Raji (cell line): ENCODE results near the gene RALGAPA1.

Source experiments
- POLR2A ChIP-seq: IDR thresholded peaks from 2 replicates; pipeline ENCODE4 v1.6.1; 2011; ENCODE audit warnings: low read depth, low read length, control low read depth; ENCODE audit not compliant: insufficient read depth

The RALGAPA1 gene

DNA sequence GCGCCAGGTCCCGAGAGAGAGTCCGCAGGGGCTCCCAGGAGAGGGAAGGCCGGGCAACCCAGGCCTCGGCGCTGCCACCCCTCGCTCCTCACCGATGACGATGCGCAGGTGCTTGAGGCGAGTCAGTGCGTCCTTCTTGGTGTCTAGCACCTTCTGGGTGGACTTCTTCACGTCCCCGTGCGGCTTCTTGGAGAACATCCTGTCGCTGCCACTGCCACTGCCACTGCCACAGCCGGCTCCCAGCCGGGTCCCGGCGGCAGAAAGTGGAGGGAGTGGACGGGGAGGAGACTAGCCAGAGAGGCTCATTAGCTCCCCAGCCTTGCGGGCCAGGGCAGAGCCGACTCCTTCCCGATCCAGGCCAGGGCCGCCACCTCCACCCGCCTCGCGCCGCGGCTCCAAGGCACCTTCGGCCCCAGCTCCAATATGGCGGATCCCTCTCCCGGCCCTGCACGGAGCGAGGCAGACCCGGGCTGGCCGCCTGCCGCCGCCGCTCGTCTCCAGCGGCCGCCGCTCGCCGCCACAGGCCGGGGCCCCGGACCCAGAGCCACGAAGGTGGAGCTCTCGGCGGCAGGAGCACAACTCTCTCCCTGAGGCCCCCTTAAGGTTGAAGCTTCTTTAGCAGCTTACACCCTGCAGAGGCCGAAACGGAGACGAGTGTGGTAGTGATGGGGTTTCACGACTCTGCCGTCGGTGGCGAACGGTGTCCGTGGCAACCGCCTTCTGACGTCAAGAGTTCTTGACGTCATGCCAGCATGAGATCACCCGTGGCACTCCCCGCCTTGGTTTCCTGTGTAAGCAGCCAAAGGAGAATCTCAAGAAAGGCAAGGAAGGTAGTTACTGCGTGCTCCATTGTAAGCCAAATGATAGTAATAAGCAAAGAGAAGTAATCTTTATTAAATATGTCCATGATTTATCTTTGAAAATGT lies at the start of gene RALGAPA1:
RALGAPA1 (minus strand) TSS at position 658 of the 926 bp plus-strand sequence; CDS start at position 198, 460 bp downstream.
- TF ChIP-seq POLR2A = peak; percentile 84

DNA sequence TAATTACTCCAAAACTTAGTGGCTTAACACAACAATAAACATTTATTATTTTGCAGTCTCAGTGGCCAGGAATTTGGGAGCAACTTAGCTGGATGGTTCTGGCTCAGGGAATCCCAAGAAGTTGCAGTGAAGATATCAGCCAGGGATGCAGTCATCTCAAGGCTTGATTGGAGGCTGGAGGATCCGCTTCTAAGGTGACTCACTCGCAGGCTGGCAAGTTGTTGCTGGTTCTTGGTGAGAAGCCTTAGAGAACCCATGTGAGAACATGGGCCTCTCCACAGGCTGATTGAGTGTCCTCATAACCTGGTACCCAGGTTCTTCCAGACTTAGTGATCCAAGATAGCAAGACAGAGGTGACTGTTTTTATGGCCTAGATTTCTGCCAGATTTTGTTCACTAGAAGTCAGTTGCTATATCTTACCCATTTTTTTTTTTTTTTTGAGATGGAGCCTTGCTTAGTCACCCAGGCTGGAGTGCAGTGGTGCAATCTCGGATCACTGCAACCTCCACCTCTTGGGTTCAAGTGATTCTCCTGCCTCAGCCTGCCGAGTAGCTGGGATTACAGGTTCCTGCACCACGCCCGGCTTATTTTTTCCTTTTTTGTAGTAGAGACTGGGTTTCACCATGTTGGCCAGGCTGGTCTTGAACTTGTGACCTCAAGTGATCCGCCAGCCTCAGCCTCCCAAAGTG lies 49.6 kb upstream of the RALGAPA1 start:
- TF ChIP-seq POLR2A = no peak

DNA sequence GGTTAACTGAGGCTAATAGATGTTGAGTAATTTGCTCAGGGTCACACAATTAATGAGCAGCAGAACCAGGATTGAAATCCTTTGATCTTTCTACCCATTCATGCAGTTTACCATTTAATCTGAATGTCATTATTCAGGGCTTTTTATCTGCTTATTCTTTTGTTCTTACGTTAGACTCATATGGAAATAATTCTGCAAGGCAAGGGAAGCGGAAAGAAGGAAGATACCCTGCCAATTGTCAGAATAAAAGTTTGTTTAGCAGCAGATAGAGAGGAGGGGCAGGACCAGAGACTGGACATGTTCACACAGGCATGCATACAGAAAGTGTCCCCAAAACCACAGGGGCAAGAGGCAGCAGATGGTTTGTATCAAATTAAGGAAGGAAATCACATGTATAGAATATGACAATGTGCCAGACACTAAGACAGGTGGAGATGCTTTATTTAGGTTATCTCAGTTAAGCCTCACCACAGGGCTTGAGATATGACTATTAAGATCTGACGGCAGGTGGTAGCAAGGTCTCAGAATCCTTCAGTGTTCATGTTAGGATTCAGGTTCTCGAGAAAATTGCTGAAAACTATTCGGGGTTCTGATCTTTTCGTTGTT lies 46.9 kb upstream of the RALGAPA1 start:
- TF ChIP-seq POLR2A = no peak

DNA sequence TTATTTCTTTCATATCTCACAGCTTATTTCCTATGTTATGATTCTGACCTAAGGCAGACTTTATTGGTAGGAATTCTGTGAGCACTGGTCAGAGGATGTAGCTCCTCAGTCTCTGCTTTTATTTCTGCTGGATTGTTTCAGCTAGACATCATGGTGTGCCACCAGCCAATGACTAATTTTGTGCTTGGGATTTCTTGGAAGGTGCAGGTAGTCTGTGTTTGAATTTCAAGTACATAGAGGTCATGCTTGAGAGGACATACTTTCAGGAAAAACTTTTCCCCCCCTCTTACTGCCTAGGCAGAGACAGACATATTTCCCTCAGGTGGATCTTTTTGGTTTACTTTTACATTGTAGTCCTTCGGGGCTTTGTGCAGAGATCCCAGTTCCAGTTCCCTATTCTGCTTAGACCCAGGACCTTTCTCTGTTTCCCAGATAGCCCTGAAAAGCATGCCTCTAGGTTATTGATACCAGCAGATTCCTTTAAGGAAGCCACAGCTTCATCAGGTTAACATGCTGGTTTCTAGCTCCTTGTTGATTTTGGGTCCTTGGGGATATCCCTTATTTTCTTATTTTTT lies 45.7 kb upstream of the RALGAPA1 start:
- no peak for TF ChIP-seq POLR2A

DNA sequence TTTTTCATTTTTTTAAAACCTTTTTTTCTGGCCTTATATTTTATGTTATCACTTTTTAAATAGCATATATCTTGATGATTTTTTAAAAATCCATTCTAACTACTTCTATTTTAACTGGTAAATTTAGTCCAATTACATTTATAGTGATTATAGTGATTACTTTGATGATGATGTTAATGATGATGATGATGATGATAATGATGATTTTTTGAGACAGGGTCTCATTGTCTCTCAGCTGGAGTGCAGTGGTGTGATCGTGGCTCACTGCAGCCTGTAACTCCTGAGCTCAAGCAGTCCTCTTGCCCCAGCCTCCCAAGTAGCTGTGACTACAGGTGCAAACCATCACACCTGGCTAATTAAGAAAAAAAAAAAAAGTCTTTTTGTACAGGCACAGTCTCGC lies 44.1 kb upstream of the RALGAPA1 start:
- TF ChIP-seq POLR2A = no peak

DNA sequence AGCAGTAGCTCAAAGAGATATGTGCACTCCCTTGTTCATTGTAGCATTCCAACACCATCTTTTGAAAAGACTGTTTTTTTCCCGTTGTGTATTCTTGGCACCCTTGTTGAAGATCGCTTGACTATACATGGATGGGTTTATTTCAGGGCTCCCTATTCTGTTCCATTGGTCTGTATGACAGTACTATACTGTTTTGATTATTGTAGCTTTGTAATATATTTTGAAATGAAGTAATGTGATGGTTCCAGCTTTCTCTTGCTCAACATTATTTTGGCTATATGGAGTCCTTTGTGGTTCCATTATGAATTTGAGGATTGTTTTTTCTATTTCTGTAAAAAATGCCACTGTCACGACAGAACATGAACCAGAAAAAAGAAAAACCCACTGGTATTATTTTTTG lies 42.7 kb upstream of the RALGAPA1 start:
- TF ChIP-seq POLR2A = no peak

DNA sequence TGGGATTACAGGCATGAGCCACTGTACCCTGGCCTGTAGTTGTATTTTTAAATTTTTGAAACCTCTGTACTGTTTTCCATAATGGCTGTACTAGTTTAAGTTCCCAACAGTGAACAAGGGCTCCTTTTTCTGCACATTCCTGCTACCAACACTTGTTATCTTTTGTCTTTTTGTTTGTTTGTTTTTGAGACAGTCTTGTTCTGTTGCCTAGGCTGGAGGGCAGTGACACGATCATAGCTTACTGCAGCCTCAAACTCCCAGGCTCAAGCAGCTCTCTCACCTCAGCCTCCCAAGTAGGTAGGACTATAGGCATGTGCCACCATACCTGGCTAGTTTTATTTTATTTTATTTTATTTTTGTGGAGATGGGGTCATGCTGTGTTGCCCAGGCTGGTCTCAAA lies 40.0 kb upstream of the RALGAPA1 start:
- TF ChIP-seq POLR2A = no peak

DNA sequence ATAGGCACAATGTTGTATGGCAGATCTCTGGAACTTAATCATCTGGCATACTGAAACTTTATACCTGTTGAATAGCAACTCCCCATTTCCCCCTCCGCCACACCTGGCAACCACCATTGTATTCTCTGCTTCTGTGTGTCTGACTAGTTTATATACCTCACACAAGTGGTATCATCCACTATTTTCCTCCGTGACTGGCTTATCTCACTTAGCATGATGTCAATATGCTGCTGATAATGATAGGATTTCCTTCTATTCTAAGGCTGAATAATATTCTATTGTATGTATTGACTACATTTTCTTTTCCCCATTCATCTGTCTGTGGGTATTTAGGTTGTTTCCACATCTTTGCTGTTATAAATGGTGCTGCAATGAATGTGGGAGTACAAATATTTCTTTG lies 38.5 kb upstream of the RALGAPA1 start:
- TF ChIP-seq POLR2A = no peak

DNA sequence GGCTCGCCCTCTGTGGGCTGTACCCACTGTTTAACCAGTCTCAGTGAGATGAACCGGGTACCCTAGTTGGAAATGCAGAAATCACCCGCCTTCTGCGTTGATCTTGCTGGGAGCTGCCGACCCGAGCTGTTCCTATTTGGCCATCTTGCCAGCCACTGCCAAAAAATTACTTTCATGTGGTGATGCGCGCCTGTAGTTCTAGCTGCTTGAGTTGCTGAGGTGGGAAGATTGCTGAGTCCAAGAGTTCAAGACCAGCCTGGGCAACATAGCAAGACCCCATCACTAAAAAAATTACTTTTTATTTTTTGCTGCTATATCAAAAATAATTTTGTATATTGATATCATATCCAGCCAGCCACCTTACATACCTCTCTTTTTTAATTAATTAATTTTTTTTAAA lies 35.4 kb upstream of the RALGAPA1 start:
- no peak for TF ChIP-seq POLR2A

DNA sequence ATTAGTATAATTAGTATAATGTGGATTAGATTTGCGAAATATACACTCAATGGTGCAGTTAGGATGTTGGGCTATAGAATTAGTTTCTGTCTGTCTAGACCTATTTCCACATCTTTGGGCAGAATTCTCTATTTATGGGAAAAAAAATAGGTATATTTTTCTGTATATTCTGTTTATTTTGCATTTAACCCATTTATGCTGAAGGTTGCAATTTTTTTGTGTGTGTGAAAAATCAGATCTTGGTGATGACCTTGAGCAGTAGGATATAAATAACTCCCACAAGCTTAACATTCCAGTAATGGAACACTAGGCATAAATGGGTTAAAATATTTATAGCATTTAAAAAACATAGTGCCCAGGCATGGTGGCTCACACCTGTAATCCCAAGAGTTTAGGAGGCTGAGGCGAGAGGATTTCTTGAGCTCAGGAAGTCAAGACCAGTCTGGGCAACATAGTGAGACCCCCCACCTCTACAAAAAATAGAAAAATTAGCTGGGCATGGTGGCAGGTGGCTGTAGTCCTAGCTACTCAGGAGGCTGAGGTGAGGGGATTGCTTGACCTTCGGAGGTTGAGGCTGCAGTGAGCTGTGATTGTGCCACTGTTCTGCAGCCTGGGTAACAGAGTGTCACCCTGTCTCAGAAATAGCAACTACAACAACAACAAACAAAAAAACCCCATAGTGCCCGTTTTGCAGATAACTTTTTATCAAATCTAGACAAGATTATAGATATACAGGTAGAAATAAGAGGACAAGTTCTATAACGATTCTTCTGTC lies 26.3 kb upstream of the RALGAPA1 start:
- TF ChIP-seq POLR2A = no peak

DNA sequence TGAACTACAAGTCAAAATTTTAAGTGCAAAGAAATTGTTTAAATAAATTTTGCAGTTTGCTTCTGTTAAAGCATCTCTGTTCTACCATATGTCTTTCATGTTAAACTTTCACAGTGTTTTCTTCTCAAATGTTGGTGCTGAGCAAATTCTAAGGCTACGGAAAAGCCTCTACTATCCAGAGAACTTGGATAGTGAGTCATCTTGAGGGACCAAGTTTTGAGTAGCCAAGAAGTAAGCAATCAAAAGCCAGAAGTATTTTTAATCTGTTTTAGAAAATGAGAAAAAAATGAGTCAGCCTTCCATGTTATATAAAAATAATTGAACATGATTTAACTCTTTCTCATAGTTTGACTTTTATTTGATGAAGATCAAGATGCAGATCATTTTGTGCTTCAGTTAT lies 20.4 kb upstream of the RALGAPA1 start:
- TF ChIP-seq POLR2A = no peak

DNA sequence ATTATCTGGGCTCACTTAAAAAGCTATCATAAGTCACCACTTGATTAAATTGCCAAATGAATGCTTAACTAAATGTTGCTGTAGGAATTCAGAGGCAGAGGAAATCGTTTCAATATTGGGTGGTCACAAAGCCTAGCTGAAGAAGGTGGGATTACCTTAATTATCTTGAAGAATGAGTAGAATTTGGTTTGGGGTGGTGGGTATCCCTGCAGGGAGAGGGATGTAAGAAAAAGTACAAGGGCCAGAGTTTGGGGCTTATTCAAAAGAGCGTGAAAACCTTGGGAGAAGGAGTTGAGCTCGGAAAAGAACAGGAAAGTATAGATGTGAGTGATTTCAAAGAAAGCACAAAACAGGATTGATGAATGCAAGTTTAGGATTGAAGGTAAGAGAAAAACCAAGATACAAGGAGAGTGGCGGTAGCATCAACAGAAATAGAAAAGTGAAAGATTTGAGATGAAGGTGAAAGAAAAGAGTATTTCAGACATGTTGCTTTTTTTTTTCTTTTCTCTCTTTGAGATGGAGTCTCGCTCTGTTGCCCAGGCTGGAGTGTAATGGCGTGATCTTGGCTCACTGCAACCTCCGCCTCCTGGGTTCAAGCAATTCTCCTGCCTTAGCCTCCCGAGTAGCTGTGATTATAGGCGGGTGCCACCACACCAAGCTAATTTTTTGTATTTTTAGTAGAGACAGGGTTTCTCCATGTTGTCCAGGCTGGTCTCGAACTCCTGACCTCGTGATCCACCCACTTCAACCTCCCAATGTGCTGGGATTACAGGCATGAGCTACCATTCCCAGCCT lies 18.8 kb upstream of the RALGAPA1 start:
- TF ChIP-seq POLR2A = no peak

DNA sequence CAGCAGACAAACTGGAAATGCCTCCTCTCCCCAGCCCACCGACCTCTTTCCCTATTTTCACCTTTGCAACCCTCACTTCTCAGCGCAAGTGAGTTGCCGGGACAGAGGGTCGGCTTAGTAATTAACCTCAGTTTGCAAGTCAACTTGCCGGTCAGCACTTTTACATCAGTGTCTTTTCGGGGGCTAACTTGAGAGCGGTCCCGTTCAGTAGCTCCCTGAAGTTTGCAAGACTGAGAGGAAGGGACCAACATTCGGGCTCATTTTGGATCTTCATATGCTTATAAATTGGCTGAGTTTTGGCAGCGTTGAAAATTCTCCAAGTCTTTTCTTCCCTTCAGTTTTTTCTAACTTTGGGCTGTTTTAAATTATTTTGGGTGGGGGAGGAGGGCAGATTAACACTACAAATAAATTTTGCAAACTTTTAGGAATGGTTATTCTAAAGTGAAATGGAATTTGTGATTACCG lies 17.9 kb upstream of the RALGAPA1 start:
- TF ChIP-seq POLR2A = no peak

DNA sequence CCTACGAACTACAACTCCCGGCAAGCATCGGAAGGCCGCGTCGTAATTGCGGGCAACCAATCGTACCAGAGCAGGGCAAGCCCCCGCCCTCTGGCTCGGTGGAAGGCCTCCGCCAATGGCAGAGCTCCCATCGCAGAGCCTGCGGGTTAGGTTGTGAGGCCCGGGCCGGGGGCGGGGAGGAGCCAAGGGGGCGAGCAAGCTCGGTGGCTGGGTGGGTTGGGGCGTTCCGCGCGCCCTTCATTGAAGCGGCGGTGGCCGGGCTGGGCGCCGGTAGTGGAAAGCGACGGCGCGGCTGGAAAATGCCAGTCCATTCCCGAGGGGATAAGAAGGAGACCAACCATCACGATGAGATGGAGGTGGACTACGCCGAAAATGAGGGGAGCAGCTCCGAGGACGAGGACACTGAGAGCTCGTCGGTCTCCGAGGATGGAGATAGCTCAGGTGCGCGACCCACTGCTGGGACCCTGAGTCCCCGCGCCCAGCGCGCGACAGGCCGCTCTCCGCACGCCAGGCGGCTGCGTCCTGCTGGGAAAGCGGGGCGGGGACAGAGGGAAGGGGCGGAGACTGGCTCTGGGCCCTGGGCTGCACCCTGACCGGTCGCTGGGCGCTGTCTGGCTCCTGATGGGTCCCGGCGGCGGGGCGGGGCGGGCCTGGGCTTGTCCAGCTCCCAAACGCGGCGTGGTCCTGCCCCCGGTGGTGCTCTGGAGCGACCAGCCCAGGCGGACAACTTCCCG lies 17.3 kb upstream of the RALGAPA1 start, which contains the start of gene BRMS1L:
BRMS1L (plus strand) TSS at position 121 of the 734 bp plus-strand sequence; CDS start at position 300, 179 bp downstream.
- peak; percentile 99 for TF ChIP-seq POLR2A

DNA sequence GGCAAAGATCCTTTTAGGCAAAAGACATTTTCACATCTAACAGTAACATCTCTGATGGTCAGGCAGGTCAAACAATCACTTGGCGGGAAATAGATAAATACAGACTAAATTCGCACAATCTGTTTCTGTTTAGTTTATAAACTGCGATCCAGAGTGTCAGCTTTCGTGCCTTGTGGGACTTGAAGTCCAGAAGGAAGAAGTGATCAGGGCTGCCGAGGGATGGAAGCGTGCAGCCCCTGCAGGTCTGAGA lies 16.8 kb upstream of the RALGAPA1 start:
- no peak for TF ChIP-seq POLR2A
